NCI-H128 (cell line): ENCODE results near the gene ELF5.

Source experiments
- DNase-seq: peaks from one replicate; lab custom pipeline; 2025; ENCODE audit not compliant: unreplicated experiment; lab: John Stamatoyannopoulos, UW

ELF5 gene

GRCh38 chr11:34523053-34523452 lies 9.5 kb upstream of the ELF5 start:
- no peak for DNase-seq

- no peak for DNase-seq
These were observed 8.6 kb upstream of the ELF5 start for GRCh38 chr11:34522188-34522587.

GRCh38 chr11:34521265-34521664 lies 7.7 kb upstream of the ELF5 start:
- DNase-seq: no peak

- DNase-seq: no peak
These were observed 6.1 kb upstream of the ELF5 start for GRCh38 chr11:34519595-34520235.

GRCh38 chr11:34516247-34517040 lies 2.9 kb upstream of the ELF5 start:
- no peak for DNase-seq

- DNase-seq: no peak
These were observed 1.0 kb upstream of the ELF5 start for GRCh38 chr11:34514597-34514996.

- no peak for DNase-seq
These were observed 533 bp downstream of the ELF5 start for GRCh38 chr11:34512840-34513681.

GRCh38 chr11:34510673-34511072 lies 2.9 kb downstream of the ELF5 start:
- DNase-seq: no peak

GRCh38 chr11:34510218-34510617 lies 3.4 kb downstream of the ELF5 start:
- no peak for DNase-seq

GRCh38 chr11:34509336-34509876 lies 4.2 kb downstream of the ELF5 start:
- no peak for DNase-seq

GRCh38 chr11:34508524-34508923 lies 5.1 kb downstream of the ELF5 start:
- DNase-seq: no peak

GRCh38 chr11:34507610-34508009 lies 6.0 kb downstream of the ELF5 start:
- no peak for DNase-seq

- DNase-seq: no peak
These were observed 6.4 kb downstream of the ELF5 start for GRCh38 chr11:34507156-34507555.

GRCh38 chr11:34505874-34506273 lies 7.7 kb downstream of the ELF5 start:
- DNase-seq: no peak

- no peak for DNase-seq
These were observed 10.6 kb downstream of the ELF5 start for GRCh38 chr11:34502949-34503348.

- DNase-seq: no peak
These were observed 11.6 kb downstream of the ELF5 start for GRCh38 chr11:34501949-34502348.

GRCh38 chr11:34501500-34501899 lies 12.1 kb downstream of the ELF5 start:
- DNase-seq: no peak

GRCh38 chr11:34499719-34500500 lies 13.7 kb downstream of the ELF5 start:
- no peak for DNase-seq

- no peak for DNase-seq
These were observed 17.7 kb downstream of the ELF5 start for GRCh38 chr11:34495724-34496377.

- no peak for DNase-seq
These were observed 18.3 kb downstream of the ELF5 start for GRCh38 chr11:34495239-34495723.
